ENCODE data around the gene TJP3. TPM values are rescaled to one million over a fixed set of nuclear protein-coding genes. Genes with fewer than 3 reads are reported as not detected.

Gene TJP3
- total RNA-seq, 1 donor from 2014 or later, result 3.1 TPM

DNA sequence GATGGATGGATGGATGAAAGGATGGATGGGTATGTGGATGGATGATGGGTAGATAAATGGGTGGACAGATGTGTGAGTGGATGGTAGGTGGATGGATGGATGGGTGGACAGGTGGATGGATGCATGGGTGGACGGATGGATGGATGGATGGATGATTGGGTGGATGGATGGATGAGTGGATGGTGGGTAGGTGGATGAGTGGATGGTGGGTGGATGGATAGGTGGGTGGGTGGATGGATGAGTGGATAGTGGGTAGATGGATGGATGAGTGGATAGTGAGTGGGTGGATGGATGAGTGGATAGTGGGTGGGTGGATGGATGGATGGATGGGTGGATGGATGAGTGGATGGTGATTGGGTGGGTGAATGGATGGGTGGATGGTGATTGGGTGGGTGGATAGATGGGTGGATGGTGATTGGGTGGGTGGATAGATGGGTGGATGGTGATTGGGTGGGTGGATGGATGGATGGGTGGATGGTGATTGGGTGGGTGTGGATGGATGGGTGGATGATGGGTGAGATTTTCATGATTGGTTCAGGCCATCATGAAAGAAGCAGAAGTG is 68.4 kb downstream of the TJP3 start:
- peaks cover 12% of the 10 kb centered on the region for H3K27me3 Mint-ChIP-seq (ENCODE audit: unreplicated experiment)
- TF ChIP-seq, protein P1, sequence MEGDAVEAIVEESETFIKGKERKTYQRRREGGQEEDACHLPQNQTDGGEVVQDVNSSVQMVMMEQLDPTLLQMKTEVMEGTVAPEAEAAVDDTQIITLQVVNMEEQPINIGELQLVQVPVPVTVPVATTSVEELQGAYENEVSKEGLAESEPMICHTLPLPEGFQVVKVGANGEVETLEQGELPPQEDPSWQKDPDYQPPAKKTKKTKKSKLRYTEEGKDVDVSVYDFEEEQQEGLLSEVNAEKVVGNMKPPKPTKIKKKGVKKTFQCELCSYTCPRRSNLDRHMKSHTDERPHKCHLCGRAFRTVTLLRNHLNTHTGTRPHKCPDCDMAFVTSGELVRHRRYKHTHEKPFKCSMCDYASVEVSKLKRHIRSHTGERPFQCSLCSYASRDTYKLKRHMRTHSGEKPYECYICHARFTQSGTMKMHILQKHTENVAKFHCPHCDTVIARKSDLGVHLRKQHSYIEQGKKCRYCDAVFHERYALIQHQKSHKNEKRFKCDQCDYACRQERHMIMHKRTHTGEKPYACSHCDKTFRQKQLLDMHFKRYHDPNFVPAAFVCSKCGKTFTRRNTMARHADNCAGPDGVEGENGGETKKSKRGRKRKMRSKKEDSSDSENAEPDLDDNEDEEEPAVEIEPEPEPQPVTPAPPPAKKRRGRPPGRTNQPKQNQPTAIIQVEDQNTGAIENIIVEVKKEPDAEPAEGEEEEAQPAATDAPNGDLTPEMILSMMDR (IDR thresholded peaks at IDR 0.05; ENCODE audit: partially characterized antibody, unreplicated experiment), result no peak
- H3K36me3 Mint-ChIP-seq (ENCODE audit: unreplicated experiment), result peaks cover 4% of the 10 kb centered on the region
- H3K4me1 Mint-ChIP-seq (ENCODE audit: low read depth, unreplicated experiment), result no peaks in the 10 kb centered on the region
- H3K9me3 Mint-ChIP-seq (ENCODE audit: unreplicated experiment), result peaks cover 10% of the 10 kb centered on the region
- no peak overlapping the region for H3K4me3 Mint-ChIP-seq (ENCODE audit: unreplicated experiment)
- H3K27ac Mint-ChIP-seq (ENCODE audit: unreplicated experiment), result no peak overlapping the region
- DNase-seq, result no peak

DNA sequence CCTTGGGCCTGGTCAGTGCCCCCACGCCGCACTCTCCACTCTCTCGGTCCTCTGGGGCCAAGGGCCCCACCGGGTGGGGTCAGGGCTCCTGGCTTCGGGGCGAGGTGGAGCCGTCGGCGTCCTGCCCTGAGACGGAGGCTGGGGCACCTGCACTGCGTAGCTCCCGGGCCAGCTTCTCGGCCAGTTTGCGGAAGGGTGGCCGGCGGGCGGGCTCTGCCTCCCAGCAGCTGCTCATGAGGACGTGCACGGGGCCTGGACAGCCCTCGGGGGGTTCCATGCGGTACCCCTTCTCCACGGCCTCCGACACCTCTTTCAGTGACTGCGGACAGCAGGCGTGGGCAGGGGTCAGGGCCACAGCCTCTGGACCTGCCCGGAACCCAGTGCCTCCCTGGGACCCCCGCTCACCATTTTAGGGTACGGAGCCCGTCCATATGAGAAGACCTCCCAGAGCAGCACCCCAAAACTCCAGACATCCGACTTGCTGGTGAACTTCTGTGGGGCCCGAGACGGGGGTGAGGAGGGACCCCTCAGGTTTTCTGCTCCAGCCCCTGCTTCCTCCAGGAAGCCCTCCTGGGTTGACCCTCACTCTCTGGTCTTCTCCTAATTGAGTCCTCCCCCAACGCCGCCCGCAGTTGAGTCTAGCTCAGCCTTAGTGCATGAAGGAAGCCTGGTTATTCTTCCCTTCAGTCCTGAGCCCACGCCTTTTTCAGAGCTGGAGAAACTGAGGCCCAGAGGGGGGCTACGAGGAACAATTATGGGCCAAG is 70.1 kb downstream of the TJP3 start:
- H3K4me1 Mint-ChIP-seq (ENCODE audit: low read depth, unreplicated experiment), result no peaks in the 10 kb centered on the region
- no peak overlapping the region for H3K27ac Mint-ChIP-seq (ENCODE audit: unreplicated experiment)
- H3K9me3 Mint-ChIP-seq (ENCODE audit: unreplicated experiment), result peaks cover 11% of the 10 kb centered on the region
- TF ChIP-seq, protein P1 (IDR thresholded peaks at IDR 0.05; ENCODE audit: partially characterized antibody, unreplicated experiment), result no peak
- no peak overlapping the region for H3K4me3 Mint-ChIP-seq (ENCODE audit: unreplicated experiment)
- peaks cover 13% of the 10 kb centered on the region for H3K36me3 Mint-ChIP-seq (ENCODE audit: unreplicated experiment)
- H3K27me3 Mint-ChIP-seq (ENCODE audit: unreplicated experiment), result peaks cover 20% of the 10 kb centered on the region
- DNase-seq, result no peak

DNA sequence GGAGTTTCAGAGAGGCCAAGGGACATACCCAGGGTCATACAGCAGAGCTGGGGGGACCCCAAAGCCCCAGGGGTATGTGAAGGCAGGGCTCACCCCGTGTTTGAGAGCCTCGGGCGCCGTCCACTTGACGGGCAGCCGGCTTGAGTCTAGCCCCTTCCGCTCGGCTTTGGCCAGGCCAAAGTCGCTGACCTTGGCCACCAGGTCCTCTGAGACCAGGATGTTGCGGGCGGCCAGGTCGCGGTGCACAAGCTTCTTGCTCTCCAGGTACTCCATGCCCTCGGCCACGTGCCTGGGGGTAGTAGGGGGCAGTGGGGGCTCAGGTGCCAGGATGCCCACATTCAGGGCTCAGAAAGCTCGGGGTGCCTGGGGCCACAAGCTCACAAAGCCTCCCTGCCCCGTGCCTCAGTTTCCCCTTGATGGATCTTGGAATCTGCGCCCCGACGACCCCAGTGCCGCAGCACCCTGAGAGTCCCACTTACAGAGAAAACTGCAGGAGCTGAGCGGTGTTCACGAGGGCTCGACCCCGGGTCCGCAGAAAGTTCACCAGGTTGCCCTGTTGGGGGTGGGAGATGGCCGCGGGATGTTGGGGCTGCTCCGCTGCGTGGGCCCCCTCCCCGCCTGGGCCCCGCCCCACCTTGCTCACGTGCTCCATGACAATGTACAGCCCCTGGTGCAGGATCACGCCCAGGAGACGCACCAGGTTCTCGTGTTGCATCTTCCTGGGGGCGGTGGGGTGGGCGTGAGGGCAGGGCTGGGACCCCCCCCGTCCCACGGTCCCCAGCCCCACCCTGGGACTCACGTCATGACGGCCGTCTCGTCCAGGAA is 70.9 kb downstream of the TJP3 start:
- TF ChIP-seq, protein P1 (IDR thresholded peaks at IDR 0.05; ENCODE audit: partially characterized antibody, unreplicated experiment), result no peak
- H3K27me3 Mint-ChIP-seq (ENCODE audit: unreplicated experiment), result peaks cover 20% of the 10 kb centered on the region
- peaks cover 13% of the 10 kb centered on the region for H3K36me3 Mint-ChIP-seq (ENCODE audit: unreplicated experiment)
- no peak for DNase-seq
- H3K4me1 Mint-ChIP-seq (ENCODE audit: low read depth, unreplicated experiment), result no peaks in the 10 kb centered on the region
- H3K4me3 Mint-ChIP-seq (ENCODE audit: unreplicated experiment), result no peak overlapping the region
- no peak overlapping the region for H3K27ac Mint-ChIP-seq (ENCODE audit: unreplicated experiment)
- H3K9me3 Mint-ChIP-seq (ENCODE audit: unreplicated experiment), result peaks cover 11% of the 10 kb centered on the region

DNA sequence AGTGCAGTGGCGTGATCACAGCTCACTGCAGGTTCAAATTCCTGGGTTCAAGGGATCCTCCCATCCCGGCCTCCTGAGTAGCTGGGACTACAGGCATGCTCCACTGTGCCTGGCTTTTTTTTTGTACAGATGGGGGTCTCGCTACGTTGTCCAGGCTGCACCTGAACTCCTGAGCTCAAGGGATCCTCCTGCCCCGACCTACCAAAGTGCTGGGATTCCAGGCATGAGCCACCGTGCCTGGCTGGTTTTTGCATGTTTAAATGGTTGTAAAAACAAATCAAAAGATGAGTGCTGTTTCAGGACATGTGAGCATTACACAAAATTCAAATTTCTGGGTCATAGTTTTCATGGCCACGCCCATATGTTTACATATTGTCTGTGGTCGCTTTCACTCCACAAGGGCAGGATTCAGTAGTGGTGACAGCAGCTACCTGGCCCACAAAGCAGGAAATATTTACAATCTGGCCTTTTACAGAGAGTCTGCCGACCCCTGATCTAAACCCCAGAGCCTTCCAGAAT is 72.7 kb downstream of the TJP3 start:
- Mint-ChIP-seq H3K27me3 (ENCODE audit: unreplicated experiment) (peaks cover 19% of the 10 kb centered on the region), H3K36me3 (ENCODE audit: unreplicated experiment) (peaks cover 13% of the 10 kb centered on the region), H3K27ac (ENCODE audit: unreplicated experiment) (no peak overlapping the region), H3K4me3 (ENCODE audit: unreplicated experiment) (no peak overlapping the region), H3K4me1 (ENCODE audit: low read depth, unreplicated experiment) (no peaks in the 10 kb centered on the region), H3K9me3 (ENCODE audit: unreplicated experiment) (peaks cover 11% of the 10 kb centered on the region)
- TF ChIP-seq, protein P1 (IDR thresholded peaks at IDR 0.05; ENCODE audit: partially characterized antibody, unreplicated experiment), result no peak
- DNase-seq, result no peak

All from glutamatergic neuron (in vitro differentiated cells).